GM10266 (cell line): ENCODE measurements around the gene ZNF384.

ENCODE experiments used
- DNase-seq: peaks from one replicate; pipeline ENCODE4 v3.0.0; 2012; ENCODE audit errors: extremely low spot score
- CTCF ChIP-seq: IDR thresholded peaks from 2 replicates; pipeline ENCODE4 v1.5.1; 2012; ENCODE audit warnings: mild to moderate bottlenecking, low read depth; ENCODE audit not compliant: control insufficient read depth, insufficient read depth; ENCODE audit errors: missing control alignments

The ZNF384 gene

DNA sequence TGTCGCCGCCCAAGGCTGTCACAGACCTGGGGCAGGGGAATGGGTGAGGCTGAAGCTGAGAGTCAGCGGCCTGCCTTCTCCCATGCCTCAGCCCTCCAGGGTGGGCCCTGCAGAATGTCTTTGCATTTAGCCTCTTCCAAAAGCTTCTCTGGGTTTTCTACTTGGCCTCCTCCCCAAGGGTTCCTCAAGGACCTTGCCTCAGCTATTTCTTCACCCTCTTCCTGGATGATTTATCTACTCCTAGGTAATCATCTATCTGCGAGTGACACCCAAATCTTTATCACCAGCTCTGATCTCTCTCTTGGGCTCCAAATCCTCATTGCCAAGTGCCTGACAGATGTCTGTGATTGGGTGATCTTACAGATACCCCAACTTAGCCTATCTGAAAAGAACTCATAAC, 48.7 kb downstream of the ZNF384 start:
- TF ChIP-seq CTCF = no peak
- no peak for DNase-seq

DNA sequence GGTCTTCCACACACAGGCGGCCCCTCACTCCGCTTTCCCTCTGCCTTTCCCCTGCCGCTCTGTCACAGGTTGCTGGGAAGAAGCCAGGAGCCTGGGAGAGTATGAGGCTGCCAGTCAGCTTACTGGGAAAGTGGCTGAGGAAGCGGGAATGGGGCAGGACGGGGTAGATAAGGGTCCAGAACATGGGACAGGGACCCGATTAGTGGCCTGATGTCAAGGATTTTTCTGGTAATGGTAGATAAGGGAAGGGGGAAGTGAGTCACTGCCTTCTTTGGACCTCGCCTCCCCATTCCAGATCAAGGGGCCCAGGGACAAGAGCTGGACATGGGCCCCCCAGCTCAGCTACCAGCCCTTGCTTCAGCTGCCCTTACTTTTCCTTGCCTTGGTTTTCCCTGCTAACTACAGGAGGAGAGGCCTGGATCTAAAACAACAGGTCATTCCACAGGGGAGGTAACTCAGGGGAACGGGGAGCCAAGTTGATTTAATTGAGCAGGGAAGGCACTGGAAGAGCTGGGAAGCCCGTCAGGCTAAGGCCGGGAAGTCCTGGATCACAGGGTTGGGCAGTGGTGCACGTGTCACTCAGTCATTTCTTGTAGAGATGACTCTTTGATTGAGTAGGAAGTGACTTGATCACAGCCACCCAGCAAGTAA, 49.9 kb downstream of the ZNF384 start:
- DNase-seq = no peak
- TF ChIP-seq CTCF = no peak

DNA sequence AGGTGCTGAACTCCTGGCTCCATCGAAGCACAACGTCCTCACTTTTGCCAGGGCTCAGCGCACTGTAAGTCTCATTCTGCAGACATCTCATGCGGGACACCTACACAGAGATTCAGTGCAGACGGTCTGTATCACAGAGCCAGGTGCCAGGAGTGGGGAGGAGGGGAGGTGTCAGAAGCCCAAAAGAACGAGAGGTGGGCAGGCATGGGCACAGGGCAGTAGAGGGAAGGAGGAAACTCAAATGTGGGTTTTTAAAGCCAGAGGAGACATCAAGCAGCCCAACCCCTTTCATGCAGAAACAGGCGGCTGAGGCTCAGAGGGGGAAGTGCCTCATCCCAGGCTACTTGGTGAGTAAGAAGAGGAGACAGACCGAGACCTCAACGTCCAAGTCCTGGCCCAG, 50.9 kb downstream of the ZNF384 start:
- DNase-seq = no peak
- TF ChIP-seq CTCF = no peak

- DNase-seq = peak; percentile 71
- TF ChIP-seq CTCF = no peak
These were observed 53.2 kb downstream of the ZNF384 start, which contains the start of gene LPAR5 for GRCh38 chr12:6635856-6636531. Gene LPAR5, minus strand, starts transcription at chr12:6635959. Its CDS starts 14,711 bp downstream, at chr12:6621248.

DNA sequence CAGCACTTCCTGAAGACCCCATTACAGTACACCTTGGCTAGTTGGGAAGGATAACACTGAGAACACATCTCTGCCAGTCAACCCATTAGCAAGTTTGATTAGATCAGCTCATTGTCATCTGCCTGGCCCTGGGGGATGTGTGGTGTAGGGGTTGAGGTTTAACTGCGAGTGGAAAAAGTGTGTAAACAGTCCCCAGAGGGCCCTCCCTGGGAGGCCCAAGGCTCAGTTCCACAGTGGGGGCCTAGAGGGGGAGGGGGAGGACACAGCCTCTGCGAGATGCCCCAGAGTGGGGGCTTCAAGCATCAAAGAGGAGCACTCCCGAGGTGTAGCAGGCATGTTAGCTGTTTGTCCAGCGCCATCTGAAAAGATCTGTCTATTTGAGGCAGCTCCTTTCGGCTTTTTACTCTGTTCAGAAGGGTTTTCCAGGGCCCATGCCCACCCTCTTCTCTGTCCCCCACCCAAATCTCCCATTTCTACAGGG, 53.8 kb downstream of the ZNF384 start:
- DNase-seq = peak; percentile 73

DNA sequence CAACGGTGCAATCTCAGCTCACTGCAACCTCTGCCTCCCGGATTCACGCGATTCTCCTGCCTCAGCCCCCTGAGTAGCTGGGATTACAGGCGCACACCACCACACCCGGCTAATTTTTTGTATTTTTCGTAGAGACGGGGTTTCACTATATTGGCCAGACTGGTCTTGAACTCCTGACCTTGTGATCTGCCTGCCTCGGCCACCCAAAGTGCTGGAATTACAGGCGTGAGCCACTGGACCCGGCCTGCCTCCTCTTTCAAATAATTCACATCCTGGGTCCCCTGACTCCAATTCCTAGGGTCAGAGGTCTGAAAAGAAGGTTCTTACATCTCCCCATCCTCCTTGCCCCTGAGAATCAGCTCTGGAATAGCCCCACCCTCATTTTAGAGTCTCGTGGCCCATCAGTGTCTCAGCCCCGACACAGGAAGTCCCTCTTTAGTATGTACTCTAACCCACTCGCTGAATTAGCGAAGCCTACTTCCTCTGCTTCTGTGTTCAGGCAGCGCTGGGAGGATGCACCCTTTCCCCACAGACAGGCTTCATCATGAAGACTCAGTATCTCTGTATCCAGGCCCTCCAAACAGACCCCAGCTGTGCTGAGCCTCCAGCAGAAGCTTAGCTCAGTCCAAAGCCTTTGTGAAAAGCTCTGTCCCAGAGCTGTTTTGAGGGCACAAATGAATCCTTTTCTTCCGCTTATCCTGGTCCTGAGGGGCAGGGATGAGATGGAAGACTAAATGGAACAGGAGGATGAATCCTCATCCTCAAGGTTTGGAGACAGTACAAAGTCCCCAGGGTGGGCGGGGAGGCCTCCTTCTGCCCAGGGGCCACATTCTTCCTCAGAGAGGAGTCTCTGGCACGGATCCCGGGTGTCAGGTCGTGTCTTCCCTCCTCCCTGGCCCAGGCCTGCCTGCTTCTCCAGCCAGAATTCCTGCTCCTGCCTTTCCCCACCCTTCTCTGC, 56.9 kb downstream of the ZNF384 start:
- no peak for TF ChIP-seq CTCF
- DNase-seq = peak; percentile 79

More for the DNA sequence above, 53.8 kb downstream of the ZNF384 start:
- no peak for TF ChIP-seq CTCF
